HCT116 (cell line): Measurements from ENCODE around the gene ERC2.

Source experiments
- CEBPB ChIP-seq: IDR thresholded peaks from 2 replicates; pipeline ENCODE4 v1.6.1; 2012; ENCODE audit warnings: low read depth
- EZH2 ChIP-seq: fragments of 200-600 bp; sonication (generic); IDR thresholded peaks from 2 replicates; pipeline ENCODE4 v1.6.1; 2017; ENCODE audit warnings: antibody characterized with exemption, mixed run types
- EZH2phosphoT487 ChIP-seq: fragments of 200-600 bp; IDR thresholded peaks from 2 replicates; pipeline ENCODE4 v1.6.1; 2018; ENCODE audit warnings: antibody characterized with exemption, borderline replicate concordance
- POLR2A ChIP-seq: IDR thresholded peaks from 2 replicates; pipeline ENCODE4 v1.7.0; 2011; ENCODE audit warnings: borderline replicate concordance; ENCODE audit not compliant: insufficient read depth, insufficient read length; ENCODE audit errors: extremely low read depth
- POLR2AphosphoS5 ChIP-seq: IDR thresholded peaks from 2 replicates; pipeline ENCODE4 v1.6.1; 2011; ENCODE audit warnings: mild to moderate bottlenecking, low read depth, low read length, moderate library complexity
- RAD21 ChIP-seq: IDR thresholded peaks from 2 replicates; pipeline ENCODE4 v1.6.1; 2012; ENCODE audit warnings: low read depth, mild to moderate bottlenecking
- YY1 ChIP-seq: IDR thresholded peaks from 2 replicates; pipeline ENCODE4 v1.6.1; 2011; ENCODE audit warnings: low read length, low read depth, moderate library complexity, mild to moderate bottlenecking; ENCODE audit not compliant: insufficient replicate concordance; ENCODE audit errors: extremely low read depth
- ZFX ChIP-seq: fragments of 450-650 bp; IDR thresholded peaks from 2 replicates; pipeline ENCODE4 v1.6.1; 2017
- ZNF274 ChIP-seq: fragments of 200-500 bp; sonication (Bioruptor generic); IDR thresholded peaks from 2 replicates; pipeline ENCODE4 v1.6.1; 2014; ENCODE audit warnings: mild to moderate bottlenecking, low read depth, low read length, inconsistent platforms
- TF ChIP-seq, protein P1 (sequence below), 3 experiments: fragments of 200-600 bp in 1 of 3; sonication (generic) in 1 of 3; IDR thresholded peaks in 2 of 3; conservative IDR thresholded peaks in 1 of 3; 2 replicates each; pipeline ENCODE4 v1.5.1; 2012 to 2017; ENCODE audit warnings: low read depth in 2 of 3, low read length in 2 of 3, antibody characterized with exemption in 1 of 3, borderline replicate concordance in 1 of 3, control low read depth in 1 of 3, mild to moderate bottlenecking in 1 of 3, mixed read lengths in 1 of 3, mixed run types in 1 of 3, moderate library complexity in 1 of 3; ENCODE audit not compliant: insufficient read depth in 1 of 3
- TF ChIP-seq, protein P2 (sequence below): IDR thresholded peaks from 2 replicates; pipeline ENCODE4 v1.6.1; 2012; ENCODE audit warnings: low read depth
- TF ChIP-seq, protein P3 (sequence below): IDR thresholded peaks from 2 replicates; pipeline ENCODE4 v1.6.1; 2012
- TF ChIP-seq, protein P4 (sequence below): IDR thresholded peaks from 2 replicates; pipeline ENCODE4 v1.6.1; 2012

DNA sequence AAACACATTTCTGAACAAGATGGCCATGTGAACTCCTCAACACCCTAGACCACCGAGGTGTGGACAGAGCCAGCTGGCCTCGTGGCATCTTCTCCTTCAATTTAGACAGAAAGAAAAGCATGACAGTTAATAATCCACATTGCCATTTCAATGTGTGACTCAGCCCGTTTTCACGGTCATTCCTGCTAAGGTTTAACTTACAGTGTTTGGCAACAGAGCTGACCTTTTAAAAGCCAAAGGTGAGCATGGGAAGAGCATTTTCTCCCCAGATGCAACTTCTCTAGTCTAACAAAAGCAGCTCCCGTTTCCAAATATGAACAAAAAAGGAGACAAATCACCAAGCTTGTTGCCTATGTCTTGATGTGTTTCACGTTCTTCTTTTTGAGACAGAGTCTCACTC is 563.6 kb downstream of the ERC2 start:
- TF ChIP-seq, protein P1, sequence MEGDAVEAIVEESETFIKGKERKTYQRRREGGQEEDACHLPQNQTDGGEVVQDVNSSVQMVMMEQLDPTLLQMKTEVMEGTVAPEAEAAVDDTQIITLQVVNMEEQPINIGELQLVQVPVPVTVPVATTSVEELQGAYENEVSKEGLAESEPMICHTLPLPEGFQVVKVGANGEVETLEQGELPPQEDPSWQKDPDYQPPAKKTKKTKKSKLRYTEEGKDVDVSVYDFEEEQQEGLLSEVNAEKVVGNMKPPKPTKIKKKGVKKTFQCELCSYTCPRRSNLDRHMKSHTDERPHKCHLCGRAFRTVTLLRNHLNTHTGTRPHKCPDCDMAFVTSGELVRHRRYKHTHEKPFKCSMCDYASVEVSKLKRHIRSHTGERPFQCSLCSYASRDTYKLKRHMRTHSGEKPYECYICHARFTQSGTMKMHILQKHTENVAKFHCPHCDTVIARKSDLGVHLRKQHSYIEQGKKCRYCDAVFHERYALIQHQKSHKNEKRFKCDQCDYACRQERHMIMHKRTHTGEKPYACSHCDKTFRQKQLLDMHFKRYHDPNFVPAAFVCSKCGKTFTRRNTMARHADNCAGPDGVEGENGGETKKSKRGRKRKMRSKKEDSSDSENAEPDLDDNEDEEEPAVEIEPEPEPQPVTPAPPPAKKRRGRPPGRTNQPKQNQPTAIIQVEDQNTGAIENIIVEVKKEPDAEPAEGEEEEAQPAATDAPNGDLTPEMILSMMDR (IDR thresholded peaks at IDR 0.05 in 2 of 3, conservative IDR thresholded peaks at IDR 0.05 in 1 of 3; ENCODE audit: borderline replicate concordance in 1 of 3, insufficient read depth in 1 of 3, low read depth in 2 of 3, low read length in 2 of 3), result no peak
- TF ChIP-seq POLR2AphosphoS5, result no peak
- no peak for TF ChIP-seq EZH2
- no peak for TF ChIP-seq ZNF274
- no peak for TF ChIP-seq POLR2A
- TF ChIP-seq, protein P2, sequence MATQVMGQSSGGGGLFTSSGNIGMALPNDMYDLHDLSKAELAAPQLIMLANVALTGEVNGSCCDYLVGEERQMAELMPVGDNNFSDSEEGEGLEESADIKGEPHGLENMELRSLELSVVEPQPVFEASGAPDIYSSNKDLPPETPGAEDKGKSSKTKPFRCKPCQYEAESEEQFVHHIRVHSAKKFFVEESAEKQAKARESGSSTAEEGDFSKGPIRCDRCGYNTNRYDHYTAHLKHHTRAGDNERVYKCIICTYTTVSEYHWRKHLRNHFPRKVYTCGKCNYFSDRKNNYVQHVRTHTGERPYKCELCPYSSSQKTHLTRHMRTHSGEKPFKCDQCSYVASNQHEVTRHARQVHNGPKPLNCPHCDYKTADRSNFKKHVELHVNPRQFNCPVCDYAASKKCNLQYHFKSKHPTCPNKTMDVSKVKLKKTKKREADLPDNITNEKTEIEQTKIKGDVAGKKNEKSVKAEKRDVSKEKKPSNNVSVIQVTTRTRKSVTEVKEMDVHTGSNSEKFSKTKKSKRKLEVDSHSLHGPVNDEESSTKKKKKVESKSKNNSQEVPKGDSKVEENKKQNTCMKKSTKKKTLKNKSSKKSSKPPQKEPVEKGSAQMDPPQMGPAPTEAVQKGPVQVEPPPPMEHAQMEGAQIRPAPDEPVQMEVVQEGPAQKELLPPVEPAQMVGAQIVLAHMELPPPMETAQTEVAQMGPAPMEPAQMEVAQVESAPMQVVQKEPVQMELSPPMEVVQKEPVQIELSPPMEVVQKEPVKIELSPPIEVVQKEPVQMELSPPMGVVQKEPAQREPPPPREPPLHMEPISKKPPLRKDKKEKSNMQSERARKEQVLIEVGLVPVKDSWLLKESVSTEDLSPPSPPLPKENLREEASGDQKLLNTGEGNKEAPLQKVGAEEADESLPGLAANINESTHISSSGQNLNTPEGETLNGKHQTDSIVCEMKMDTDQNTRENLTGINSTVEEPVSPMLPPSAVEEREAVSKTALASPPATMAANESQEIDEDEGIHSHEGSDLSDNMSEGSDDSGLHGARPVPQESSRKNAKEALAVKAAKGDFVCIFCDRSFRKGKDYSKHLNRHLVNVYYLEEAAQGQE, result no peak
- TF ChIP-seq EZH2phosphoT487, result no peak
- TF ChIP-seq, protein P3, sequence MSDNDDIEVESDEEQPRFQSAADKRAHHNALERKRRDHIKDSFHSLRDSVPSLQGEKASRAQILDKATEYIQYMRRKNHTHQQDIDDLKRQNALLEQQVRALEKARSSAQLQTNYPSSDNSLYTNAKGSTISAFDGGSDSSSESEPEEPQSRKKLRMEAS, result no peak
- TF ChIP-seq ZFX, result no peak
- TF ChIP-seq, protein P4, sequence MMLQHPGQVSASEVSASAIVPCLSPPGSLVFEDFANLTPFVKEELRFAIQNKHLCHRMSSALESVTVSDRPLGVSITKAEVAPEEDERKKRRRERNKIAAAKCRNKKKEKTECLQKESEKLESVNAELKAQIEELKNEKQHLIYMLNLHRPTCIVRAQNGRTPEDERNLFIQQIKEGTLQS, result no peak
- TF ChIP-seq RAD21, result no peak
- no peak for TF ChIP-seq CEBPB
- no peak for TF ChIP-seq YY1
